H9 (cell line): ENCODE measurements around the gene KRTAP1-5. TPM values are rescaled to one million over a fixed set of nuclear protein-coding genes. Genes with fewer than 3 reads are reported as not detected.

ENCODE experiments used
- DNase-seq: peaks from one replicate; pipeline ENCODE4 v3.0.0-alpha.2; 2017
- H2AFZ ChIP-seq: one replicate; pipeline ENCODE4 v1.6.1; 2013; ENCODE audit warnings: mild to moderate bottlenecking, low read length, control low read depth, moderate library complexity
- H2AK5ac ChIP-seq: 2 replicates; pipeline ENCODE4 v1.6.1; 2013; ENCODE audit warnings: low read length, control low read depth, mixed read lengths; ENCODE audit not compliant: insufficient read length
- H2BK120ac ChIP-seq: one replicate; pipeline ENCODE4 v1.6.1; 2013; ENCODE audit warnings: low read depth, mild to moderate bottlenecking, low read length, control low read depth, inconsistent platforms; ENCODE audit not compliant: poor library complexity, severe bottlenecking
- H2BK12ac ChIP-seq: 2 replicates; pipeline ENCODE4 v1.6.1; 2013; ENCODE audit warnings: low read length, control low read depth, mixed read lengths, low read depth; ENCODE audit not compliant: insufficient read length
- H2BK15ac ChIP-seq: 2 replicates; pipeline ENCODE4 v1.6.1; 2013; ENCODE audit warnings: low read depth, low read length, control low read depth
- H2BK20ac ChIP-seq: one replicate; pipeline ENCODE4 v1.6.1; 2013; ENCODE audit warnings: low read depth, mild to moderate bottlenecking, low read length, control low read depth, inconsistent platforms; ENCODE audit not compliant: poor library complexity, severe bottlenecking
- H2BK5ac ChIP-seq: 2 replicates; pipeline ENCODE4 v1.6.1; 2013; ENCODE audit warnings: low read length, control low read depth, mixed read lengths; ENCODE audit not compliant: insufficient read length
- H3K14ac ChIP-seq: 2 replicates; pipeline ENCODE4 v1.6.1; 2013; ENCODE audit warnings: low read length, control low read depth; ENCODE audit not compliant: insufficient read depth
- H3K18ac ChIP-seq: 2 replicates; pipeline ENCODE4 v1.6.1; 2013; ENCODE audit warnings: low read depth, mild to moderate bottlenecking, mixed read lengths, low read length, control low read depth; ENCODE audit not compliant: insufficient read length
- H3K23ac ChIP-seq: 2 replicates; pipeline ENCODE4 v1.6.1; 2013; ENCODE audit warnings: low read length, control low read depth, mixed read lengths, low read depth; ENCODE audit not compliant: insufficient read length
- H3K23me2 ChIP-seq: 2 replicates; pipeline ENCODE4 v1.6.1; 2013; ENCODE audit warnings: low read depth, mild to moderate bottlenecking, mixed read lengths, low read length, control low read depth; ENCODE audit not compliant: insufficient read length, poor library complexity, severe bottlenecking
- H3K27ac ChIP-seq: 2 replicates; pipeline ENCODE4 v1.5.1; 2013; ENCODE audit warnings: low read length, control low read depth, mixed read lengths, low read depth; ENCODE audit not compliant: insufficient read length
- H3K27me3 ChIP-seq: 2 replicates; pipeline ENCODE4 v1.6.1; 2013; ENCODE audit warnings: low read length, control low read depth, inconsistent platforms; ENCODE audit not compliant: insufficient read depth
- H3K4ac ChIP-seq: 2 replicates; pipeline ENCODE4 v1.6.1; 2013; ENCODE audit warnings: low read depth, mild to moderate bottlenecking, control low read depth, inconsistent platforms, low read length, moderate library complexity
- H3K4me1 ChIP-seq: 2 replicates; pipeline ENCODE4 v1.6.1; 2013; ENCODE audit warnings: low read length, control low read depth, inconsistent platforms; ENCODE audit not compliant: insufficient read depth
- H3K4me2 ChIP-seq: 2 replicates; pipeline ENCODE4 v1.6.1; 2013; ENCODE audit warnings: low read length, control low read depth, mixed read lengths; ENCODE audit not compliant: insufficient read length, insufficient read depth
- H3K56ac ChIP-seq: 2 replicates; pipeline ENCODE4 v1.6.1; 2013; ENCODE audit warnings: low read depth, mild to moderate bottlenecking, mixed read lengths, low read length, control low read depth; ENCODE audit not compliant: insufficient read length
- H3K79me1 ChIP-seq: 2 replicates; pipeline ENCODE4 v1.6.1; 2013; ENCODE audit warnings: low read depth, mild to moderate bottlenecking, moderate library complexity, low read length, control low read depth, inconsistent platforms; ENCODE audit not compliant: insufficient read depth, poor library complexity, severe bottlenecking
- H3K79me2 ChIP-seq: 2 replicates; pipeline ENCODE4 v1.6.1; 2013; ENCODE audit warnings: low read length, control low read depth, inconsistent platforms; ENCODE audit not compliant: insufficient read depth
- H3K9ac ChIP-seq: 2 replicates; pipeline ENCODE4 v1.6.1; 2013; ENCODE audit warnings: low read length, control low read depth, mixed read lengths; ENCODE audit not compliant: insufficient read length; ENCODE audit errors: extremely low read depth
- H3K9me3 ChIP-seq: one replicate; pipeline ENCODE4 v1.6.1; 2013; ENCODE audit warnings: low read depth, low read length, inconsistent platforms; ENCODE audit not compliant: control insufficient read depth
- H3T11ph ChIP-seq: one replicate; pipeline ENCODE4 v1.6.1; 2013; ENCODE audit warnings: mild to moderate bottlenecking, low read length, control low read depth, inconsistent platforms
- H4K20me1 ChIP-seq: one replicate; pipeline ENCODE4 v1.6.1; 2013; ENCODE audit not compliant: control insufficient read depth, insufficient read length, insufficient read depth
- H4K5ac ChIP-seq: 2 replicates; pipeline ENCODE4 v1.6.1; 2013; ENCODE audit warnings: low read depth, mild to moderate bottlenecking, mixed read lengths, low read length, control low read depth; ENCODE audit not compliant: insufficient read length
- H4K8ac ChIP-seq: replicated peaks from 2 replicates; pipeline ENCODE4 v1.6.1; 2013; ENCODE audit warnings: low read length, control low read depth, mixed read lengths, low read depth; ENCODE audit not compliant: insufficient read length
- H4K91ac ChIP-seq: 2 replicates; pipeline ENCODE4 v1.6.1; 2013; ENCODE audit warnings: low read depth, mild to moderate bottlenecking, moderate library complexity, mixed read lengths, low read length, control low read depth; ENCODE audit not compliant: insufficient read length
- H3K27ac Mint-ChIP-seq, 3 experiments: 2 replicates in 2 of 3; 3 replicates in 1 of 3; pipeline ENCODE4 v1.8.0; 2020 to 2021; ENCODE audit warnings: mixed read lengths in 3 of 3, mild to moderate bottlenecking in 1 of 3, moderate library complexity in 1 of 3
- H3K27me3 Mint-ChIP-seq: 2 replicates; pipeline ENCODE4 v1.8.0; 2021; ENCODE audit warnings: low read depth, mild to moderate bottlenecking, moderate library complexity, mixed read lengths
- H3K36me3 Mint-ChIP-seq, 3 experiments: 2 replicates in 2 of 3; 3 replicates in 1 of 3; pipeline ENCODE4 v1.8.0; 2020 to 2021; ENCODE audit warnings: low read depth in 3 of 3, mixed read lengths in 3 of 3; ENCODE audit not compliant: insufficient read depth in 1 of 3
- H3K4me1 Mint-ChIP-seq, 2 experiments: 2 replicates each; pipeline ENCODE4 v1.8.0; 2020; ENCODE audit warnings: mixed read lengths in 2 of 2
- H3K4me3 Mint-ChIP-seq, 2 experiments: 2 replicates in 1 of 2; 3 replicates in 1 of 2; pipeline ENCODE4 v1.8.0; 2020 to 2021; ENCODE audit warnings: mild to moderate bottlenecking in 2 of 2, mixed read lengths in 2 of 2, moderate library complexity in 1 of 2
- H3K9me3 Mint-ChIP-seq, 2 experiments: 2 replicates in 1 of 2; 3 replicates in 1 of 2; pipeline ENCODE4 v1.8.0; 2020; ENCODE audit warnings: mild to moderate bottlenecking in 2 of 2, mixed read lengths in 2 of 2, moderate library complexity in 1 of 2
- CTCF ChIP-seq: fragments of 200-600 bp; sonication (generic); conservative IDR thresholded peaks from 3 replicates; pipeline ENCODE4 v1.8.0; 2021; ENCODE audit warnings: antibody characterized with exemption, mild to moderate bottlenecking
- WGBS: extraction: QIAGEN DNeasy Blood & Tissue Kit; methylation state at CpG from one replicate; pipeline ENCODE4 v1.1.7; 2013; ENCODE audit warnings: missing lambda C conversion rate, low lambda C conversion rate, mixed read lengths; ENCODE audit not compliant: insufficient read length; ENCODE audit errors: extremely low coverage; 5-methylcytosine and 5-hydroxymethylcytosine counted together
- total RNA-seq: library from RNA; stranded (reverse); gene quantifications from 2 replicates; pipeline ENCODE4 v1.2.1, GENCODE V29; 2021

Gene KRTAP1-5
- total RNA-seq, 1 experiment from 2014 or later: not detected

- TF ChIP-seq CTCF: no peak
- H3K4ac ChIP-seq: no peak overlapping the region
- no peak overlapping the region for H3K9ac ChIP-seq
- Mint-ChIP-seq H3K4me1 (peaks cover 16 to 17% of the 10 kb centered on the region in 2 experiments), H3K27me3 (no peaks in the 10 kb centered on the region), H3K36me3 (no peaks in the 10 kb centered on the region), H3K27ac (no peak overlapping the region), H3K9me3 (no peaks in the 10 kb centered on the region), H3K4me3 (no peak overlapping the region)
- no peak overlapping the region for H2AK5ac ChIP-seq
- no peaks in the 10 kb centered on the region for H3K79me2 ChIP-seq
- no peak overlapping the region for H4K8ac ChIP-seq
- no peak overlapping the region for H2BK15ac ChIP-seq
- no peak overlapping the region for H2BK120ac ChIP-seq
- no peak overlapping the region for H2BK20ac ChIP-seq
- WGBS: no CpG with 5 or more reads among the region's 1 CpG
- H4K5ac ChIP-seq: no peak overlapping the region
- H3K9me3 ChIP-seq: no peaks in the 10 kb centered on the region
- no peak overlapping the region for H3K23ac ChIP-seq
- no peak overlapping the region for H3K27ac ChIP-seq
- no peak overlapping the region for H3K14ac ChIP-seq
- H4K91ac ChIP-seq: no peak overlapping the region
- H3K56ac ChIP-seq: no peak overlapping the region
- no peaks in the 10 kb centered on the region for H4K20me1 ChIP-seq
- H2BK12ac ChIP-seq: no peak overlapping the region
- no peaks in the 10 kb centered on the region for H3K23me2 ChIP-seq
- no peaks in the 10 kb centered on the region for H3K79me1 ChIP-seq
- no peaks in the 10 kb centered on the region for H3K27me3 ChIP-seq
- H3K4me1 ChIP-seq: no peaks in the 10 kb centered on the region; the same call in 1 of the 2 replicates
- H3K18ac ChIP-seq: no peak overlapping the region
- H2AFZ ChIP-seq: no peak overlapping the region
- H3K4me2 ChIP-seq: no peak overlapping the region
- H2BK5ac ChIP-seq: no peak overlapping the region
- H3T11ph ChIP-seq: no peak overlapping the region
- no peak for DNase-seq
Measured at GRCh38 chr17:41013606-41014005, 13.4 kb downstream of the KRTAP1-5 start.
